Endothelial cell of umbilical vein (primary cell): Measurements from ENCODE around the gene DGCR2. TPM values are rescaled to one million over a fixed set of nuclear protein-coding genes. Genes with fewer than 3 reads are reported as not detected.

ENCODE experiments used
- BruUV-seq: library from RNA; stranded (reverse); fragments of 400-500 nt; replicated peaks from 2 replicates; lab custom pipeline; 2021; lab: Mats Ljungman, UMichigan
- CTCF ChIA-PET: fragments of 300-600, 350-600 bp; sonication (Branson Sonifier 250); formaldehyde crosslinking; loops from one replicate; lab custom pipeline; 2021; ENCODE audit warnings: antibody characterized with exemption, inconsistent platforms; lab: Charles Lee
- POLR2A ChIA-PET: fragments of 300-600, 350-600 bp; sonication (Branson Sonifier 250); formaldehyde crosslinking; loops from one replicate; lab custom pipeline; 2021; ENCODE audit warnings: antibody characterized with exemption, inconsistent platforms; lab: Charles Lee
- DNase-seq: peaks from one replicate; pipeline ENCODE4 v3.0.0-alpha.2; 2011; ENCODE audit warnings: low read depth, low spot score
- FAIRE-seq: peaks from 2 replicates; lab custom pipeline; 2011; peaks lifted over from hg19 to GRCh38; lab: Jason Lieb, UNC
- H2AFZ ChIP-seq: 2 replicates; pipeline ENCODE4 v1.6.0; 2012; ENCODE audit warnings: low read depth, low read length, control low read depth, inconsistent platforms
- H3K27ac ChIP-seq: 2 replicates; pipeline ENCODE4 v1.5.1; 2011; ENCODE audit warnings: low read depth, mild to moderate bottlenecking, control low read depth, low read length, moderate library complexity; ENCODE audit not compliant: insufficient read depth
- H3K27me3 ChIP-seq, 2 experiments: 2 replicates each; pipeline versions ENCODE4 v1.6.0 to v1.6.1; 2011; ENCODE audit warnings: low read length in 2 of 2, mixed read lengths in 1 of 2; ENCODE audit not compliant: control insufficient read depth in 2 of 2, insufficient read depth in 2 of 2
- H3K36me3 ChIP-seq, 2 experiments: 2 replicates in 1 of 2; 3 replicates in 1 of 2; pipeline ENCODE4 v1.5.1; 2011; ENCODE audit warnings: low read length in 2 of 2, mild to moderate bottlenecking in 1 of 2, moderate library complexity in 1 of 2; ENCODE audit not compliant: control insufficient read depth in 2 of 2, insufficient read depth in 2 of 2; ENCODE audit errors: extremely low read depth in 1 of 2
- H3K4me1 ChIP-seq: 3 replicates; pipeline ENCODE4 v1.5.1; 2011; ENCODE audit warnings: mild to moderate bottlenecking, low read length; ENCODE audit not compliant: control insufficient read depth, insufficient read depth; ENCODE audit errors: extremely low read depth
- H3K4me2 ChIP-seq: 2 replicates; pipeline ENCODE4 v1.6.1; 2011; ENCODE audit warnings: low read length, control low read depth, mixed read lengths; ENCODE audit not compliant: insufficient read depth
- H3K4me3 ChIP-seq, 3 experiments: fragments of 200-600 bp in 1 of 3; sonication (generic), shearing (Covaris generic) in 1 of 3; replicated peaks in 1 of 3; 2 replicates each; pipeline ENCODE4 v1.5.1; 2011 to 2016; ENCODE audit warnings: control low read depth in 3 of 3, low read length in 3 of 3, mild to moderate bottlenecking in 2 of 3, inconsistent platforms in 1 of 3, low read depth in 1 of 3, moderate library complexity in 1 of 3; ENCODE audit not compliant: insufficient read depth in 1 of 3
- H3K79me2 ChIP-seq: 2 replicates; pipeline ENCODE4 v1.6.0; 2012; ENCODE audit warnings: low read length, inconsistent platforms; ENCODE audit not compliant: control insufficient read depth, insufficient read depth
- H3K9ac ChIP-seq: replicated peaks from 2 replicates; pipeline ENCODE3; 2011; ENCODE audit warnings: low read length, control low read depth; ENCODE audit not compliant: insufficient read depth; ENCODE audit errors: extremely low read depth
- H3K9me1 ChIP-seq: replicated peaks from 3 replicates; pipeline ENCODE4 v1.6.0; 2011; ENCODE audit warnings: mild to moderate bottlenecking, low read length; ENCODE audit not compliant: control insufficient read depth, insufficient read depth; ENCODE audit errors: extremely low read depth
- H3K9me3 ChIP-seq: replicated peaks from 2 replicates; pipeline ENCODE4 v1.5.1; 2012; ENCODE audit warnings: low read length, inconsistent platforms; ENCODE audit not compliant: control insufficient read depth, insufficient read depth
- H4K20me1 ChIP-seq: replicated peaks from 2 replicates; pipeline ENCODE3; 2011; ENCODE audit warnings: mild to moderate bottlenecking, low read length; ENCODE audit not compliant: control insufficient read depth, insufficient read depth; ENCODE audit errors: extremely low read depth
- CTCF ChIP-seq, 2 donors: IDR thresholded peaks; 1 replicate in 1 of 2; 2 replicates in 1 of 2; pipeline ENCODE4 v1.5.1; 2011; ENCODE audit warnings: low read length in 2 of 2, mild to moderate bottlenecking in 2 of 2, moderate library complexity in 2 of 2, control low read depth in 1 of 2, inconsistent platforms in 1 of 2, low read depth in 1 of 2; ENCODE audit not compliant: insufficient read depth in 1 of 2; ENCODE audit errors: extremely low read depth in 1 of 2
- EZH2 ChIP-seq: IDR thresholded peaks from 2 replicates; pipeline ENCODE4 v1.6.1; 2012; ENCODE audit warnings: borderline replicate concordance, low read depth, mild to moderate bottlenecking, moderate library complexity, low read length, inconsistent platforms; ENCODE audit not compliant: severe bottlenecking
- FOS ChIP-seq: IDR thresholded peaks from 2 replicates; pipeline ENCODE4 v1.6.1; 2011; ENCODE audit warnings: mild to moderate bottlenecking, low read length, moderate library complexity, borderline replicate concordance; ENCODE audit not compliant: insufficient read depth
- GATA2 ChIP-seq: IDR thresholded peaks from 2 replicates; pipeline ENCODE4 v1.7.0; 2011; ENCODE audit warnings: low read depth, mild to moderate bottlenecking, moderate library complexity, mixed read lengths, low read length; ENCODE audit not compliant: insufficient read length, insufficient read depth
- JUN ChIP-seq: IDR thresholded peaks from 2 replicates; pipeline ENCODE4 v1.6.1; 2011; ENCODE audit warnings: borderline replicate concordance, low read depth; ENCODE audit not compliant: insufficient read length, insufficient read depth
- MAX ChIP-seq: IDR thresholded peaks from 2 replicates; pipeline ENCODE4 v1.6.1; 2011; ENCODE audit not compliant: insufficient read depth, insufficient read length
- MYC ChIP-seq: IDR thresholded peaks from one replicate; pipeline ENCODE4 v1.6.1; 2011; ENCODE audit warnings: mild to moderate bottlenecking, low read depth, low read length
- POLR2A ChIP-seq: IDR thresholded peaks from 2 replicates; pipeline ENCODE4 v1.6.1; 2012; ENCODE audit warnings: low read depth, mild to moderate bottlenecking, control low read depth, low read length
- POLR2AphosphoS5 ChIP-seq: IDR thresholded peaks from 2 replicates; pipeline ENCODE4 v1.6.1; 2012; ENCODE audit warnings: low read depth, mild to moderate bottlenecking, control low read depth, low read length, moderate library complexity; ENCODE audit not compliant: insufficient read depth
- dilution Hi-C: fragments of 300-500 bp; cut with MboI; formaldehyde crosslinking; loops from one replicate; pipeline ENCODE4 v1.15.0; 2019; ENCODE audit warnings: low sequenced_read_pairs; ENCODE audit not compliant: extremely low pct_ligation_motif_present
- intact Hi-C: fragments of 100-400 bp; cut with micrococcal nuclease; formaldehyde crosslinking; loops from one replicate; pipeline ENCODE4 v1.10.0; 2022
- polyA plus RNA-seq, 4 experiments: library from polyadenylated mRNA; depleted of rRNA in 3 of 4; stranded (reverse) in 3 of 4; unstranded in 1 of 4; fragments of >200 nt; gene quantifications; 2 replicates each; pipeline versions ENCODE4 v1.2.1 to v1.2.3, GENCODE V29; 2011 to 2012; ENCODE audit warnings: missing spikeins in 1 of 4
- total RNA-seq: library from RNA; stranded (reverse); gene quantifications from 2 replicates; pipeline ENCODE4 v1.2.3, GENCODE V29; 2021

Gene DGCR2
- total and polyA plus RNA-seq, 2 donors (not counting 3 experiments of a cell fraction or from before 2014, with no cell fraction given), result 44.8 to 51.2 TPM

- DNase-seq, result no peak
- TF ChIP-seq MAX (no peak), GATA2 (no peak), FOS (no peak), MYC (no peak)
- intact Hi-C loops (no loop called here), dilution Hi-C loops (no loop called here)
- Histone ChIP-seq H3K9ac (no peak overlapping the region), H3K27ac (no peak overlapping the region), H3K9me3 (no peaks in the 10 kb centered on the region), H4K20me1 (no peaks in the 10 kb centered on the region), H3K4me3 (no peak overlapping the region), H2AFZ (no peak overlapping the region), H3K79me2 (peaks cover 11% of the 10 kb centered on the region), H3K9me1 (no peaks in the 10 kb centered on the region), H3K36me3 (peaks cover 13 to 41% of the 10 kb centered on the region in 2 experiments), H3K4me2 (no peak overlapping the region), H3K27me3 (peaks cover 2 to 5% of the 10 kb centered on the region in 2 experiments), H3K4me1 (peaks cover 7% of the 10 kb centered on the region)
- no peak for FAIRE-seq
- ChIA-PET CTCF (no interaction called here), POLR2A (no interaction called here)
- BruUV-seq, result no TSS peak
Observed at GRCh38 chr22:19142394-19142793, 20.2 kb upstream of the DGCR2 start.

GRCh38 chr22:19139974-19140373 is 17.8 kb upstream of the DGCR2 start:
- TF ChIP-seq POLR2A (no peak), JUN (no peak), EZH2 (no peak), CTCF (IDR thresholded peaks at IDR 0.05; ENCODE audit: extremely low read depth in 1 of 2, insufficient read depth in 1 of 2, low read depth in 1 of 2, low read length in 2 of 2) (no peak), FOS (no peak), MYC (no peak), MAX (no peak), POLR2AphosphoS5 (no peak), GATA2 (no peak)
- BruUV-seq, result no TSS peak
- no peaks in the 10 kb centered on the region for H4K20me1 ChIP-seq
- H2AFZ ChIP-seq, result no peak overlapping the region
- peaks cover 11% of the 10 kb centered on the region for H3K79me2 ChIP-seq
- no peak overlapping the region for H3K27ac ChIP-seq
- H3K36me3 ChIP-seq, result peaks cover 13 to 54% of the 10 kb centered on the region in 2 experiments
- no peak overlapping the region for H3K4me3 ChIP-seq
- CTCF ChIA-PET, result no interaction called here
- peaks cover 7% of the 10 kb centered on the region for H3K4me1 ChIP-seq
- dilution Hi-C loops (no loop called here), intact Hi-C loops (no loop called here)
- no peak overlapping the region for H3K4me2 ChIP-seq
- H3K27me3 ChIP-seq, result no peaks in the 10 kb centered on the region
- H3K9ac ChIP-seq, result no peak overlapping the region
- FAIRE-seq (no peak), DNase-seq (no peak)
- POLR2A ChIA-PET, result no interaction called here
- H3K9me1 ChIP-seq, result no peaks in the 10 kb centered on the region
- H3K9me3 ChIP-seq, result no peaks in the 10 kb centered on the region
